Right lobe of liver (tissue), 4 donors: ENCODE data around the gene RNF150.

Source experiments
- POLR2A ChIP-seq: fragments of 450-650 bp; IDR thresholded peaks from one replicate; pipeline ENCODE4 v1.6.1; 2017; ENCODE audit warnings: antibody characterized with exemption, mild to moderate bottlenecking
- TF ChIP-seq, protein P1 (sequence below), 4 donors: fragments of 200-600 bp in 3 of 4; fragments of 450-650 bp in 1 of 4; IDR thresholded peaks; one replicate each; pipeline versions ENCODE4 v1.5.1 to v1.8.0; 2016 to 2022; ENCODE audit warnings: antibody characterized with exemption in 4 of 4, mild to moderate bottlenecking in 2 of 4
- donor health status: DM: no; HTN: no; CAD: no.
- donor health status: DM: no; HTN: no; CAD: no.
- donor health status: DM: no; HTN: yes; CAD: no.

DNA sequence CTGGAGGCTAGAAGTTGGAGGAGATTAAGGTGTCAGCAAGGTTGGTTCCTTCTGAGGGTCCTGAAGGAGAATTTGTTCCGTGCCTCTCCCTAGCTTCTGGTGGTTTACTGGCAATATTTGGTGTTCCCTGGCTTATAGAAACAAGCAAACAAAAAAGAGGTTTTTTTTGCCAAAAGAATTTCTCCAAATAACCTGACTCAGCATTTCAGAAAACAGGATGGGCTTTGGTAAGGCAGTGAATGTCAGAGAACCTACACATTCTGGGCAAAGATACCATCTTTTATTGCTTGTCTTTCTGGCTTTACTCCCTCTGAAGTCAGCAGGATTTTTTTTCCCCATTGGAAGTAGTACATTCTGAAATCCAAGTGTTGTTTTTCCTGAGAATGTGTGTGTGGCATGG lies 283.7 kb downstream of the RNF150 start:
- TF ChIP-seq, protein P1, sequence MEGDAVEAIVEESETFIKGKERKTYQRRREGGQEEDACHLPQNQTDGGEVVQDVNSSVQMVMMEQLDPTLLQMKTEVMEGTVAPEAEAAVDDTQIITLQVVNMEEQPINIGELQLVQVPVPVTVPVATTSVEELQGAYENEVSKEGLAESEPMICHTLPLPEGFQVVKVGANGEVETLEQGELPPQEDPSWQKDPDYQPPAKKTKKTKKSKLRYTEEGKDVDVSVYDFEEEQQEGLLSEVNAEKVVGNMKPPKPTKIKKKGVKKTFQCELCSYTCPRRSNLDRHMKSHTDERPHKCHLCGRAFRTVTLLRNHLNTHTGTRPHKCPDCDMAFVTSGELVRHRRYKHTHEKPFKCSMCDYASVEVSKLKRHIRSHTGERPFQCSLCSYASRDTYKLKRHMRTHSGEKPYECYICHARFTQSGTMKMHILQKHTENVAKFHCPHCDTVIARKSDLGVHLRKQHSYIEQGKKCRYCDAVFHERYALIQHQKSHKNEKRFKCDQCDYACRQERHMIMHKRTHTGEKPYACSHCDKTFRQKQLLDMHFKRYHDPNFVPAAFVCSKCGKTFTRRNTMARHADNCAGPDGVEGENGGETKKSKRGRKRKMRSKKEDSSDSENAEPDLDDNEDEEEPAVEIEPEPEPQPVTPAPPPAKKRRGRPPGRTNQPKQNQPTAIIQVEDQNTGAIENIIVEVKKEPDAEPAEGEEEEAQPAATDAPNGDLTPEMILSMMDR (IDR thresholded peaks at IDR 0.05), result no peak
- TF ChIP-seq POLR2A, result no peak
